LNCAP (cell line): ENCODE results near the gene AGFG2.

Experiments
- TF ChIP-seq, protein P1 (sequence below): fragments of 450-650 bp; IDR thresholded peaks from 2 replicates; pipeline ENCODE4 v1.5.1; 2017; ENCODE audit warnings: mild to moderate bottlenecking

Gene AGFG2

GRCh38 chr7:100538654-100539435 lies at the start of gene AGFG2:
AGFG2 (plus strand) TSS chr7:100539203; CDS start chr7:100539347, 144 bp downstream.
- TF ChIP-seq, protein P1, sequence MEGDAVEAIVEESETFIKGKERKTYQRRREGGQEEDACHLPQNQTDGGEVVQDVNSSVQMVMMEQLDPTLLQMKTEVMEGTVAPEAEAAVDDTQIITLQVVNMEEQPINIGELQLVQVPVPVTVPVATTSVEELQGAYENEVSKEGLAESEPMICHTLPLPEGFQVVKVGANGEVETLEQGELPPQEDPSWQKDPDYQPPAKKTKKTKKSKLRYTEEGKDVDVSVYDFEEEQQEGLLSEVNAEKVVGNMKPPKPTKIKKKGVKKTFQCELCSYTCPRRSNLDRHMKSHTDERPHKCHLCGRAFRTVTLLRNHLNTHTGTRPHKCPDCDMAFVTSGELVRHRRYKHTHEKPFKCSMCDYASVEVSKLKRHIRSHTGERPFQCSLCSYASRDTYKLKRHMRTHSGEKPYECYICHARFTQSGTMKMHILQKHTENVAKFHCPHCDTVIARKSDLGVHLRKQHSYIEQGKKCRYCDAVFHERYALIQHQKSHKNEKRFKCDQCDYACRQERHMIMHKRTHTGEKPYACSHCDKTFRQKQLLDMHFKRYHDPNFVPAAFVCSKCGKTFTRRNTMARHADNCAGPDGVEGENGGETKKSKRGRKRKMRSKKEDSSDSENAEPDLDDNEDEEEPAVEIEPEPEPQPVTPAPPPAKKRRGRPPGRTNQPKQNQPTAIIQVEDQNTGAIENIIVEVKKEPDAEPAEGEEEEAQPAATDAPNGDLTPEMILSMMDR = no peak

DNA sequence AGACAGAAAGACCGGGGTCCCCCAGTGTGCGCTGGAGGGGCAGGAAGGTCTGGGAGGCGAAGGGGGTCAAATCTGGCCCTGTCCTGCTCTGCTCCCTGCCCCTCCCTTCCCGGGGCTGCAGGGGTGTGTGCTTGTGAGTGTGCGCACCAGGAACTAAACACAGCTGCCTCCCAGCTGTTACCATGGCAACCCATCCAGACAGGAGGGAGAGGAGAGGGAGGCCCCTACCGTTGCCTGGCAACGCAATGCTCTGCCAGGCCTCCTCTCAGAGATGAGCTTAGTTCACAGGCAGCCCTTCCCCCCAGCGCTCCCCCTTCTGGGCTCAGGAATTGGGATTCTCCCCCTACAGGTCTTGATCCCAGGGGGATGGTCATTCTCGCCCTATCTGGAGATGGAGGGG lies 49.2 kb upstream of the AGFG2 start:
- TF ChIP-seq, protein P1 = no peak

- TF ChIP-seq, protein P1 = no peak
Observed at GRCh38 chr7:100490483-100491191, 48.4 kb upstream of the AGFG2 start.

DNA sequence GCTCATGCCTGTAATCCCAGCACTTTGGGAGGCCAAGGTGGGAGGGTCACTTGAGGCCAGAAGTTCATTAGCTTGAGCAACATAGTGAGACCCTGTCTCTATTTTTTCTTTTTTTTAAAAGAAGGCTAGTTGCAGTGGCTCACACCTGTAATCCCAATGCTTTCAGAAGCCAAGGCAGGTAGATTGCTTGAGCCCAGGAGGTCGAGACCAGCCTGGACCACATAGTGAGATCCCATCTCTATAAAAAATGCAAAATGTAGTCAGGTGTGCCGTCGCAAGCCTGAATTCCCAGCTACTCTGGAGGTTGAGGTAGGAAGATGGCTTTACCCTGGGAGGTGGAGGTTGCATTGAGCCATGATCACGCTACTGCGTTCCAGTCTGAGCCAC lies 47.8 kb upstream of the AGFG2 start:
- TF ChIP-seq, protein P1 = no peak

- TF ChIP-seq, protein P1 = no peak
Observed at GRCh38 chr7:100492738-100493475, 46.1 kb upstream of the AGFG2 start.

DNA sequence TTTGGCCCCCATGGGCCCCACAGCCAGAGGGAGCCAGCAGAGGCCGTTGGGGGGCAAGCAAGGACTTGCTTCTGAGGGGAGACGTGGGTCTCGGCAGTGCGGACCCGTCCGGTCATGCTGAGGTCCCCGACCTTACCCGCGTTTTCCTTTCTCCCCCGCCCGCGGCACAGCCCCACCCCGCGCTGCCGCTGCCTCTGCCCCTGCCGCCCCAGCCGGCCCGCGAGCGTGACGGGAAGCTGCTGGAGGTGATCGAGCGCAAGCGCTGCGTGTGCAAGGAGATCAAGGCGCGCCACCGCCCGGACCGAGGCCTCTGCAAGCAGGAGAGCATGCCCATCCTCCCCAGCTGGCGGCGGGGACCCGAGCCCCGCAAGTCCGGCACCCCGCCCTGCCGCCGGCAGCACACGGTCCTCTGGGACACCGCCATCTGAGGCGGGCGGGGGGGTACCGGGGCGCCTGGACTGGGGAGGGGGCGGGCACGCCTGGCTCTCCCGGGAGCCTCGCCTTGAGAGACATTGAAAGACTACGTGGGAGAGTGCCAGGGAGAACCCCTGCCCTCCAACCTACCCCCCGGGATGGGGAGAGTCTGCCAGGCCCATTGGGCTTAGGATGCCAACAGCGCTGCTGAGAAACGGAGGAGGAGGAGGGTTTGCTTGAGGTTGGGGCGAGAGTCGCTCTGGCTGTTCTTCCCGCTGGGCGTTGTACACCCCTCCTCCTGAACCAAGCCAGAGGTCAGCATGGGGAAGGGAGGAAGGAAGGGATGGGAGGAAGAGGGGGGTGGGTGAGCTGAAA lies 45.3 kb upstream of the AGFG2 start:
- TF ChIP-seq, protein P1 = no peak

DNA sequence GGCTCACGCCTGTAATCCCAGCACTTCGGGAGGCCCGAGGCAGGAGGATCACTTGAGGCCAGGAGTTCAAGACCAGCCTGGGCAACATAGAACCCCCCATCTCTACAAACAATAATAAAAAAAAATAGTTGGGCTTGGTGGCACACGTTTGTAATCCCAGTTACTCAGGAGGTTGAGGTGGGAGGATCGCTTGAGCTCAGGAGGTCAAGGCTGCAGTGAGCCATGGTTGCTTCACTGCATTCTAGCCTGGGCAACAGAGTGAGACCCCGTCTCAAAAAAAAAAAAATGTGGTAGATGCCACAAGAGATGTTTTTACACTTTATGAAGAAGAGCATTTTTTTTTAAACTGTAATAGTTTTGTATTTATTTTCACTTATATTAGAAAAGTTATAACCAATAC lies 42.5 kb upstream of the AGFG2 start:
- TF ChIP-seq, protein P1 = no peak
